ENCODE results near the gene NKX1-1.

Gene NKX1-1

DNA sequence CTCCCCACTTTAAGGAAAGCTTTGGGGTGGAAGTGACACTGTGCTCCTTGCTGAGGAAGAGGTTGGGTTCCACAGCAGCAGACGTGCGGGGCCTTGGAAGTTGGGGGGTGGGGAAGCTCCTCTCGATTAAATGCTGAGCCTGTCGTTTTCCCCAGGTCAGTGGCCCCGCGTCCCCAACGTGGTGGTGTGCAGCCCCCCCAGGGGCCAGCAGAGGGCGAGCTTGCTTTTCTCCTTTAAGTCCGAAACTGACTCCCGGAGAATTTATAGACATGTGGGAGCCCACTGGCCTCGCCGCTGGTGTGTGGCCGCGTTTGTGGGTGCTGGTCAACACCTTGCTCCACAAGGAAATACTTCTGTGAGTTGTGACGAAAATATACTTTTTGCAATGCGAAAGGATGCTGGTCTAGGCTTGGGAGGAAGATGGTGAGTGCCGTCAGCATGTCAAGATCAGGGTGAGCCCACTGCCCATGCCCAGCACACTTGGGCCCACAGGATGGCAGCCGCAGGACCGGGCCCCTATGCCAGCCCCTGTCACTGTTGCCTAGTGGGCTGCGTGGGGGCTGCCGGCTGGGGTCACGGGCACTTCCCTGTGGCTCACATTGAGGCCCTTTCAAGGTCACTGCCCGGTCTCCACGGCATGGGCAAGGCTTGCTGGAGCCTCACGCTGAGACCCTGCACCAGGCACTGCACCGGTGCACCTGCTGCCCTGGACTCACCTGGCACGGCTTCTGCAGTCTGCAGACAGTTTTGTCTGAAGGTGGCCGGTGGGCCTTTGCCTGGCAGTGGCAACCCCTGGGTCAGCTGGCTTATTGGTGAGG, 49.9 kb downstream of the NKX1-1 start:
- DNase-seq: peak; percentile 36 to 41

DNA sequence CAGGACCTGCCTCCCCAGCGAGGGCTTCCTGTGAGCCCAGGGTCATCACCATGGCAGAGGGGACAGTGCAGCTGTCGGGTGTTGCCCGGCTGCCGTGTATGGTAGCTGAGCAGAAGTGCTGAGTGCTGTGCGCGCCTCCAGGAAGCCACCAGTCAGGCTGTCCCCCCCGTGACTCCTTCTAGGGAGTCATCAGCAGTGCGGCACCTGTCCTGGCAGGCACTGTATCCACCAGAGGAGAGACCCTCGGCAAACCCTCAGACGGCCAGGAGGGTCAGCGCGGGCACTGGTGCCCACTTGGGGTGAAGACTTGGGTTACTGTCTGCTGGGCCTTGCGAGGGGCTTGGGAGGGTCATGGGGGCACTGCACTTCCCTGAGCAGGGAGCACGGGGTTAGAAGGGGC, 50.9 kb downstream of the NKX1-1 start:
- no peak for DNase-seq

DNA sequence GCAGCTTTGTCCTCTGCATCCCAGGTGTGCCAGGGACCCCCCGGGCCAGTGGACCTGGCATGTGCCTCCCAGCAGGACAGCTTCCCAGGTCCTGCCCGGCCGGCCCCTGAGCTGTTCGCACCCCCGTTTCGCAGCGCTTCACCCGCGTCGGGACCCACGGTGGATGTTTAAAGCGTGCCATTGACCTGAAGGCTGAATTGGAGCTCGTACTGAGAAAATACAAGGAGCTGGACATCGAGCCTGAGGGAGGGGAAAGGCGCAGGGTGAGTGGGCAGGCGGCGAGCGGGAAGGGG, 51.3 kb downstream of the NKX1-1 start:
- DNase-seq: no peak

DNA sequence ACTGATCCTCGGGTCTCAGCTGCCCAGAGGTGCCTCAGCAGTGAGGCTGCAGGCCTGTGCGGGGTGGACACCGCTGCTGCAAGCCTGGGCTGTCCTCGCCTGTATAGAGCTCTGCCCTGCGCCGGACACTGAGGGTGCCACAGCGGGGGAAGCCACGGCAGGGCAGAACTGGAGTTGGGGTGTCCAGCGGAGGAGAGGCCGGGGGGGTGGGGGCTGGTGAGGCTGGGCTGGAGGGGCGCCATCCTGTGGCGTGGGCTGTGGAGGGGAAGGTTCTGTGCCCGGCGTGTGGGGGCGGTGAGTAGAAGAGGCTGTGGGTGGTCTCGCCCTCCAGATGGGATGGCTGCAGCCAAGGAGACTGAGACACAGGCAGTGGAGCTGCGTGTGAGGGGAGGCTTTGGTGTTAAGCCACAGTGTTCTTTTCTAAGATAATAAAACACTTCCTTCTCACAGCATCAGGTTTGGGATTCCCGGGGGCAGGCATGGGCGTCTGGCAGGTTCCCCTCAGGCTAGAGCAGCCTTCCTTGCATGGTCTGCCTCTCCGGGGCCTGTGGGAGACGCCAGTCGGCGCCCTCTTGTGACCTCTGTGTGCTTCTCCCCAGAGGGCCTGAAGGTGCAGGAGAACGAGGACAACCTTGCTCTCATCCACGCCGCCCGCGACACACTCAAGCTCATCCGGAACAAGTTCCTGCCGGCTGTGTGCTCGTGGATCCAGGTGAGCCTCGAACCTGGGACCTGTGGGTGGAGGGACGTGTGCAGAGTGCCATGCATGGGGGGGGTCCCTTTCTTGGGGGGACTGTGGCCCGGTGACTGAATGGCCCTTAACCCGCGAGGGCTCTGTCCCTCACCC, 51.9 kb downstream of the NKX1-1 start:
- no peak for DNase-seq

DNA sequence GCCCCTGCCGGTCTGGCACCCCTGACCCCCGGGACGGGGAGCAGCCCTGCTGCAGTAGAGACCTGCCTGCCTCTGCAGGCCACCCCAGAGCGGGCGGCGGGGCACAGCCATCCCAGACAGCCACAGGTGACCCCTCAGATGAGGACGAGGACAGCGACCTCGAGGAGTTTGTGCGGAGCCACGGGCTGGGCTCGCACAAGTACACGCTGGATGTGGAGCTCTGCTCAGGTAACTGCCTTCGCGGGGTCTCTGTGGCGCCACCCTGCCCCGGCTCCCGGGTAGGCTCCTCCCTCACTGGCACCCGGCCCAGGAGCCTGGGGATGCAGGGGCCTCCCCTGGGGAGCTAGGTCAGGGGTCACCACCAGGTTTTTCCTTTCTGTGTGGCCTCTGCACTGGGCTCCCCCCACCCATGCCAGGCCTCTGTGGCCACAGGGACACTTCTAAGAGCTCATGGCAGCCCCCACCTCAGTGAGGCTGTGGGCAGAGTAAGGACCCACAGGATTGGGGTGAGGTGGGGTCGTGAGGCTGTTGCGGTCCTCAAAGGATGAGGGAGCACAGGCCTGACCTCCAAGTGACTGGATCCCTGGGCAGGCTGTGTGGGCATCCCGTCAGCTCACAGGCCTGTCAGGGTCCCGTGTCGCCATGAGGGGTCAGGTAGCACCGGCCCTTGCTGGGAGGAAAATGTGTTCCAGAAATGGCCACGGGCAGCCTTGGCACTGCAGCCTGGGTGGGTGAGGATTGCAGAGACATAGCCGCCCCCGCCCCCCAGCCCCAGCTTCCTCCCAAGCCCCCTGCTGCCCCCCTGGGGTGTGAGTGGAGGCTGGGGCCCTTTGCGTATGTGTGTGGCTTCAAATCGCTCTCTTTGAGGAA, 52.8 kb downstream of the NKX1-1 start:
- DNase-seq: no peak
